Heart right ventricle (tissue), 16 donors: ENCODE data around the gene IL1RAPL1. TPM values are rescaled to one million over a fixed set of nuclear protein-coding genes. Genes with fewer than 3 reads are reported as not detected.
"Not testable (repeated sequence)": the region's sequence is repeated elsewhere in the genome, so short reads cannot be mapped to it uniquely, and the experiment has no call there.

ENCODE experiments used
- ATAC-seq, 8 donors: fragments of 200-7000 bp; cut with Tn5 transposase; one replicate each; pipeline ENCODE4 v1.9.1; 2020; ENCODE audit warnings: mild to moderate bottlenecking in 8 of 8, moderate library complexity in 8 of 8, moderate number of reproducible peaks in 1 of 8
- DNase-seq, 2 donors: peaks; one replicate each; pipeline ENCODE4 v3.0.0-alpha.2; 2020
- H3K27ac ChIP-seq, 10 donors: fragments of 200-600 bp; sonication (generic) in 2 of 10; one replicate each; pipeline versions ENCODE4 v1.5.0 to v1.8.0; 2020 to 2022; ENCODE audit warnings: mild to moderate bottlenecking in 3 of 10
- H3K27me3 ChIP-seq, 7 donors: fragments of 200-600 bp; one replicate each; pipeline ENCODE4 v1.8.0; 2021 to 2022; ENCODE audit warnings: mild to moderate bottlenecking in 2 of 7
- H3K36me3 ChIP-seq, 9 donors: fragments of 200-600 bp; sonication (generic) in 1 of 9; one replicate each; pipeline versions ENCODE4 v1.5.0 to v1.8.0; 2020 to 2022; ENCODE audit warnings: mild to moderate bottlenecking in 2 of 9
- H3K4me1 ChIP-seq, 9 donors: fragments of 200-600 bp; sonication (generic) in 1 of 9; one replicate each; pipeline versions ENCODE4 v1.5.0 to v1.8.0; 2020 to 2022; ENCODE audit warnings: mild to moderate bottlenecking in 4 of 9
- H3K4me3 ChIP-seq, 10 donors: fragments of 200-600 bp; sonication (generic) in 2 of 10; one replicate each; pipeline versions ENCODE4 v1.5.0 to v1.8.0; 2020 to 2022; ENCODE audit warnings: mild to moderate bottlenecking in 7 of 10, moderate library complexity in 2 of 10
- H3K9me3 ChIP-seq, 11 donors: fragments of 200-600 bp in 10 of 11; sonication (generic) in 2 of 11; one replicate each; pipeline versions ENCODE4 v1.5.0 to v1.8.0; 2013 to 2022; ENCODE audit warnings: mild to moderate bottlenecking in 2 of 11, control low read depth in 1 of 11, moderate library complexity in 1 of 11
- CTCF ChIP-seq, 9 donors: fragments of 200-600 bp; sonication (generic) in 2 of 9; IDR thresholded peaks; one replicate each; pipeline versions ENCODE4 v1.5.0 to v1.8.0; 2021 to 2022; ENCODE audit warnings: antibody characterized with exemption in 9 of 9, mild to moderate bottlenecking in 5 of 9, moderate library complexity in 1 of 9
- WGBS, 2 donors: extraction: QIAGEN DNeasy Blood & Tissue Kit; methylation state at CpG; one replicate each; pipeline ENCODE4 v1.1.7; 2013; ENCODE audit warnings: inconsistent platforms in 1 of 2; 5-methylcytosine and 5-hydroxymethylcytosine counted together
- intact Hi-C, 10 donors: fragments of 100-400 bp; cut with DNase I; formaldehyde crosslinking; loops; one replicate each; pipeline versions ENCODE4 v1.11.1 to v1.14.2; 2022
- polyA plus RNA-seq, 2 donors: library from polyadenylated mRNA; stranded (reverse); fragments of 200-250 nt; gene quantifications; one replicate each; pipeline ENCODE4 v1.2.3, GENCODE V29; 2013
- total RNA-seq, 10 donors: library from RNA; stranded (reverse); fragmentation: NEBNext Ultra II Directional in 3 of 10; extraction: Animal tissue kit (Norgen Biotek cat#: 25700) in 3 of 10; gene quantifications; one replicate each; pipeline versions ENCODE4 v1.2.1 to v1.2.4, GENCODE V29; 2021 to 2023
- donor health status: Arrhythmogenic right ventricular cardiomyopathy.
- donor health status: ischemic (EF 13 %, LVEDD 7.1; RV severe dilation, severe dysfunction).
- donor health status: healthy with polysubstance abuse.
- donor health status: DM: no; HTN: yes; CAD: no.
- donor health status: DM: no; HTN: no; CAD: no.
- donor health status: ischemic (EF 25% LVEDD 6.9; RV normal size, moderate dysfunction).
- donor health status: ischemic (EF 25% LVEDD 5.7; RV mildly dilated, moderate dysfunction).
- donor health status: healthy.
- donor health status: DM: yes; HTN: yes; CAD: no.
- donor health status: Ischemic cardiomyopathy.
- donor health status: ischemic (EF 35%, LVEDD 5.7; RV mildly dilated, moderate dysfunction).
- donor health status: nonischemic (EF 11% LVEDD 7.7; RV severe dilation, severe dysfunction).
- donor health status: DM: yes; HTN: yes; CAD: no.
- donor health status: PGD.
- donor health status: ischemic (EF 29% LVEDD 5.4; RV normal size, mild dysfunction).
- donor health status: nonischemic (EF 23%, LVEDD 6.1; RV moderate dilation, normal function).

The IL1RAPL1 gene
- total and polyA plus RNA-seq, 12 donors: 0.13 to 6.3 (median 2.8) TPM

- no peak overlapping the region for H3K4me3 ChIP-seq
- intact Hi-C loops: loop anchor here in 1 of 10 donors (5.0 kb wide), 1 partner anchor 160 kb away; no protein-coding TSS in a partner anchor
- no peak for DNase-seq
- H3K9me3 ChIP-seq: no peaks in the 10 kb centered on the region
- H3K27me3 ChIP-seq: no peaks in the 10 kb centered on the region
- no peak for ATAC-seq
- TF ChIP-seq CTCF (IDR thresholded peaks at IDR 0.05): no peak
- peaks cover 0 to 11% (median 0%) of the 10 kb centered on the region in 9 donors for H3K4me1 ChIP-seq
- no peak overlapping the region for H3K27ac ChIP-seq
- no peaks in the 10 kb centered on the region for H3K36me3 ChIP-seq
- 76 to 82% methylated on average over 2 of the region's 2 CpGs for WGBS, 2 donors
Measured at GRCh38 chrX:28752330-28752729, 165.1 kb downstream of the IL1RAPL1 start.

GRCh38 chrX:28756175-28756574, 168.9 kb downstream of the IL1RAPL1 start:
- Histone ChIP-seq H3K9me3 (no peaks in the 10 kb centered on the region), H3K4me3 (no peak overlapping the region), H3K36me3 (no peaks in the 10 kb centered on the region), H3K27ac (no peak overlapping the region), H3K4me1 (peaks cover 0 to 12% (median 0%) of the 10 kb centered on the region in 9 donors), H3K27me3 (no peaks in the 10 kb centered on the region)
- no peak for TF ChIP-seq CTCF (IDR thresholded peaks at IDR 0.05)
- WGBS, 2 donors: 38 to 54% methylated on average over 2 of the region's 2 CpGs
- intact Hi-C loops: loop anchor here in 1 of 10 donors (5.0 kb wide), 2 partner anchors 96 to 164 kb away; no protein-coding TSS in a partner anchor
- no peak for DNase-seq
- peak in 3 of 8 donors; percentile 34 to 55 (median 41) for ATAC-seq

GRCh38 chrX:28756647-28757046, 169.4 kb downstream of the IL1RAPL1 start:
- H3K27me3 ChIP-seq: no peaks in the 10 kb centered on the region
- ATAC-seq (peak in 5 of 8 donors; percentile 42 to 82 (median 68)), DNase-seq (no peak)
- no peak for TF ChIP-seq CTCF (IDR thresholded peaks at IDR 0.05)
- H3K27ac ChIP-seq: no peak overlapping the region
- intact Hi-C loops: loop anchor here in 1 of 10 donors (5.0 kb wide), 2 partner anchors 96 to 164 kb away; no protein-coding TSS in a partner anchor
- peaks cover 0 to 12% (median 0%) of the 10 kb centered on the region in 9 donors for H3K4me1 ChIP-seq
- H3K4me3 ChIP-seq: no peak overlapping the region
- no peaks in the 10 kb centered on the region for H3K9me3 ChIP-seq
- H3K36me3 ChIP-seq: no peaks in the 10 kb centered on the region

GRCh38 chrX:28757290-28757689, 170.0 kb downstream of the IL1RAPL1 start:
- TF ChIP-seq CTCF (IDR thresholded peaks at IDR 0.05): no peak
- intact Hi-C loops: loop anchor here in 1 of 10 donors (5.0 kb wide), 2 partner anchors 95 to 165 kb away; no protein-coding TSS in a partner anchor
- WGBS, 2 donors: 53 to 68% methylated on average over 2 of the region's 2 CpGs
- Histone ChIP-seq H3K4me3 (no peak overlapping the region), H3K4me1 (peaks cover 0 to 12% (median 0%) of the 10 kb centered on the region in 9 donors), H3K36me3 (no peaks in the 10 kb centered on the region), H3K9me3 (no peaks in the 10 kb centered on the region), H3K27ac (no peak overlapping the region), H3K27me3 (no peaks in the 10 kb centered on the region)
- ATAC-seq (peak in 3 of 8 donors; percentile 18 to 58 (median 55)), DNase-seq (no peak)

- WGBS, 2 donors: 88 to 90% methylated on average over 2 of the region's 2 CpGs
- H3K4me3 ChIP-seq, H3K27ac ChIP-seq, ATAC-seq, H3K9me3 ChIP-seq, H3K36me3 ChIP-seq, H3K27me3 ChIP-seq, intact Hi-C loops, DNase-seq, H3K4me1 ChIP-seq: not testable (repeated sequence)
Measured at GRCh38 chrX:28766561-28766960, 179.3 kb downstream of the IL1RAPL1 start.
